GM12878 (cell line): Measurements from ENCODE around the gene PITRM1. TPM values are rescaled to one million over a fixed set of nuclear protein-coding genes. Genes with fewer than 3 reads are reported as not detected.

Experiments
- ATAC-seq: fragments of 200-7000 bp; cut with Tn5 transposase; 3 replicates; pipeline ENCODE4 v1.9.1; 2020; ENCODE audit warnings: mild to moderate bottlenecking, moderate library complexity
- BruUV-seq: library from RNA; stranded (reverse); fragments of 400-500 nt; replicated peaks from 2 replicates; lab custom pipeline; 2021; lab: Mats Ljungman, UMichigan
- CTCF ChIA-PET: fragments of 300-600 bp; sonication (Branson Sonifier 250); formaldehyde crosslinking; extraction: SDS; loops from one replicate; lab custom pipeline; 2021; ENCODE audit warnings: inconsistent platforms; lab: Yijun Ruan, JAX
- POLR2A ChIA-PET: fragments of 350-600 bp; formaldehyde crosslinking; extraction: SDS; loops from one replicate; lab custom pipeline; 2021; ENCODE audit warnings: inconsistent platforms; lab: Charles Lee
- RAD21 ChIA-PET: fragments of 300-600 bp; sonication (Branson Sonifier 250); formaldehyde crosslinking; loops from one replicate; lab custom pipeline; 2023; ENCODE audit warnings: antibody characterized with exemption; ENCODE audit not compliant: unreplicated experiment; lab: Charles Lee
- SMC1A ChIA-PET: fragments of 300-600 bp; sonication (Branson Sonifier 250); formaldehyde crosslinking; loops from one replicate; lab custom pipeline; 2023; ENCODE audit not compliant: unreplicated experiment, uncharacterized antibody; lab: Charles Lee
- DNase-seq: peaks from one replicate; pipeline ENCODE4 v3.0.0-alpha.2; 2011; ENCODE audit warnings: low read depth, low spot score
- FAIRE-seq: peaks from 3 replicates; lab custom pipeline; 2011; peaks lifted over from hg19 to GRCh38; lab: Jason Lieb, UNC
- H2AFZ ChIP-seq: 2 replicates; pipeline ENCODE4 v1.6.0; 2011; ENCODE audit warnings: low read depth, low read length, control low read depth; ENCODE audit not compliant: control insufficient read depth
- H3K27ac ChIP-seq: 2 replicates; pipeline ENCODE4 v1.5.1; 2011; ENCODE audit warnings: control low read depth; ENCODE audit not compliant: control insufficient read depth, insufficient read depth
- H3K27me3 ChIP-seq, 2 experiments: replicated peaks in 1 of 2; 2 replicates each; pipeline versions ENCODE4 v1.6.0 to v1.6.1; 2011; ENCODE audit warnings: low read length in 1 of 2; ENCODE audit not compliant: control insufficient read depth in 2 of 2, insufficient read depth in 2 of 2
- H3K36me3 ChIP-seq, 2 experiments: 2 replicates each; pipeline ENCODE4 v1.5.1; 2011; ENCODE audit warnings: low read length in 1 of 2; ENCODE audit not compliant: control insufficient read depth in 2 of 2, insufficient read depth in 2 of 2
- H3K4me1 ChIP-seq: 2 replicates; pipeline ENCODE4 v1.6.1; 2011; ENCODE audit warnings: mild to moderate bottlenecking, low read length, moderate library complexity, mixed read lengths; ENCODE audit not compliant: control insufficient read depth, insufficient read depth
- H3K4me2 ChIP-seq: 2 replicates; pipeline ENCODE4 v1.6.0; 2011; ENCODE audit warnings: control low read depth; ENCODE audit not compliant: control insufficient read depth, insufficient read depth
- H3K4me3 ChIP-seq: fragments of 200-600 bp; sonication (generic); 2 replicates; pipeline ENCODE4 v1.5.1; 2016
- H3K79me2 ChIP-seq: 2 replicates; pipeline ENCODE4 v1.6.0; 2011; ENCODE audit warnings: low read length; ENCODE audit not compliant: control insufficient read depth, insufficient read depth
- H3K9ac ChIP-seq: 2 replicates; pipeline ENCODE4 v1.8.0; 2011; ENCODE audit warnings: low read length, control low read depth, mixed read lengths; ENCODE audit not compliant: control insufficient read depth, insufficient read depth
- H3K9me3 ChIP-seq: replicated peaks from 3 replicates; pipeline ENCODE4 v1.5.1; 2011; ENCODE audit warnings: mild to moderate bottlenecking, low read length; ENCODE audit not compliant: control insufficient read depth, insufficient read depth
- H4K20me1 ChIP-seq: 2 replicates; pipeline ENCODE4 v1.6.0; 2011; ENCODE audit not compliant: control insufficient read depth, insufficient read depth
- BCL11A ChIP-seq: IDR thresholded peaks from 2 replicates; pipeline ENCODE4 v1.6.1; 2011; ENCODE audit warnings: low read depth, low read length
- POLR2A ChIP-seq: IDR thresholded peaks from 2 replicates; pipeline ENCODE4 v1.6.1; 2011; ENCODE audit warnings: low read depth, mild to moderate bottlenecking, low read length
- RFX5 ChIP-seq: IDR thresholded peaks from 2 replicates; pipeline ENCODE4 v1.6.1; 2011; ENCODE audit warnings: low read depth, low read length, improper control_type of control experiment
- SUPT20H ChIP-seq: IDR thresholded peaks from 2 replicates; pipeline ENCODE4 v1.6.1; 2011; ENCODE audit warnings: low read depth, mild to moderate bottlenecking, low read length, moderate library complexity, borderline replicate concordance; ENCODE audit not compliant: control insufficient read depth
- ZNF217 ChIP-seq: fragments of 450-650 bp; IDR thresholded peaks from 2 replicates; pipeline ENCODE4 v1.6.1; 2017; ENCODE audit warnings: antibody characterized with exemption, mild to moderate bottlenecking
- WGBS: methylation state at CpG from one replicate; pipeline ENCODE4 v1.1.6; 2016; ENCODE audit warnings: low lambda C conversion rate; ENCODE audit not compliant: insufficient replicate concordance, insufficient coverage; ENCODE audit errors: missing lambda C conversion rate; 5-methylcytosine and 5-hydroxymethylcytosine counted together
- in situ Hi-C: fragments of 300-500 bp; cut with MboI; formaldehyde crosslinking; loops from 9 replicates; pipeline ENCODE4 v1.14.3; 2018; ENCODE audit warnings: mixed read lengths
- intact Hi-C: fragments of 100-400 bp; cut with micrococcal nuclease; formaldehyde crosslinking; loops from one replicate; pipeline ENCODE4 v1.14.2; 2022; ENCODE audit not compliant: unreplicated experiment
- polyA plus RNA-seq, 11 experiments: library from polyadenylated mRNA; depleted of rRNA in 4 of 11; unstranded in 6 of 11; stranded (reverse) in 5 of 11; fragments of >200 nt; fragmentation: Nextera tagmentation in 4 of 11; fragmentation: Illumina TruSeq in 1 of 11; extraction: Ambion mirVana in 4 of 11; extraction: Trizol in 1 of 11; gene quantifications; 1 replicate in 1 of 11; 2 replicates in 10 of 11; pipeline versions ENCODE4 v1.2.1 to v1.2.3, GENCODE V29; 2011 to 2016; ENCODE audit warnings: inconsistent platforms in 2 of 11, missing spikeins in 2 of 11, low read depth in 1 of 11
- total RNA-seq, 4 experiments: library from RNA; depleted of rRNA in 3 of 4; stranded (reverse); fragments of >200 nt in 3 of 4; fragmentation: Illumina TruSeq in 1 of 4; extraction: Trizol in 1 of 4; gene quantifications; 2 replicates each; pipeline versions ENCODE4 v1.2.1 to v1.2.3, GENCODE V29; 2013 to 2021
- TF ChIP-seq, protein P1 (sequence below): fragments of 450-650 bp; formaldehyde crosslinking; IDR thresholded peaks from 2 replicates; pipeline ENCODE4 v1.4.0; 2020; ENCODE audit warnings: mild to moderate bottlenecking, moderate library complexity

Gene PITRM1
- total and polyA plus RNA-seq, 10 of the 15 experiments (the other 5 are each of a cell fraction or from before 2014, with no cell fraction given) = 15.5 to 53.0 (median 45.0) TPM

DNA sequence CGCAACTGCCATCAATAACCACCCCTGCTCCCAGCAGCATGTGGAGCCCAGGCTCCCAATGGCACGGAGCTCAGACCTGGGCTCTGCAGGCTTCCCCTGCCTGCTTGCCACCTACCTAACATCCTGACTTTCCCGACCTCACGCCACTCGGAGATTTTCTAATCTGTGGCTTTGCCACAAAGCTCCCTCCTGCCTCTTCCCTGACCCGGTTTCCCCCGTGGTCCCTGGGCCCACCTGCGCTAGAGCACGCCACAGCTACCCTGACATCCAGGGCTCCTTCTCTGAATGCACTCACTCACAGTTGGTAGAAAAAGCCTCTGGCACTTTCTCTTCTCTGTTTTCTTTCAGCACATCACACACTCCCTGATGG lies 20.0 kb downstream of the PITRM1 start:
- RAD21 ChIA-PET = no interaction called here
- Histone ChIP-seq H3K4me2 (no peak overlapping the region), H3K4me3 (no peak overlapping the region), H3K27me3 (no peaks in the 10 kb centered on the region), H4K20me1 (no peaks in the 10 kb centered on the region), H3K79me2 (no peaks in the 10 kb centered on the region), H3K9me3 (no peaks in the 10 kb centered on the region), H3K36me3 (peaks cover 16 to 21% of the 10 kb centered on the region in 2 experiments), H3K9ac (no peak overlapping the region), H2AFZ (no peak overlapping the region), H3K4me1 (no peaks in the 10 kb centered on the region), H3K27ac (no peak overlapping the region)
- no TSS peak for BruUV-seq
- WGBS = 84% methylated on average over 9 of the region's 9 CpGs
- DNase-seq = no peak
- POLR2A ChIA-PET = no interaction called here
- in situ Hi-C loops = no loop called here
- no peak for FAIRE-seq
- TF ChIP-seq, protein P1, sequence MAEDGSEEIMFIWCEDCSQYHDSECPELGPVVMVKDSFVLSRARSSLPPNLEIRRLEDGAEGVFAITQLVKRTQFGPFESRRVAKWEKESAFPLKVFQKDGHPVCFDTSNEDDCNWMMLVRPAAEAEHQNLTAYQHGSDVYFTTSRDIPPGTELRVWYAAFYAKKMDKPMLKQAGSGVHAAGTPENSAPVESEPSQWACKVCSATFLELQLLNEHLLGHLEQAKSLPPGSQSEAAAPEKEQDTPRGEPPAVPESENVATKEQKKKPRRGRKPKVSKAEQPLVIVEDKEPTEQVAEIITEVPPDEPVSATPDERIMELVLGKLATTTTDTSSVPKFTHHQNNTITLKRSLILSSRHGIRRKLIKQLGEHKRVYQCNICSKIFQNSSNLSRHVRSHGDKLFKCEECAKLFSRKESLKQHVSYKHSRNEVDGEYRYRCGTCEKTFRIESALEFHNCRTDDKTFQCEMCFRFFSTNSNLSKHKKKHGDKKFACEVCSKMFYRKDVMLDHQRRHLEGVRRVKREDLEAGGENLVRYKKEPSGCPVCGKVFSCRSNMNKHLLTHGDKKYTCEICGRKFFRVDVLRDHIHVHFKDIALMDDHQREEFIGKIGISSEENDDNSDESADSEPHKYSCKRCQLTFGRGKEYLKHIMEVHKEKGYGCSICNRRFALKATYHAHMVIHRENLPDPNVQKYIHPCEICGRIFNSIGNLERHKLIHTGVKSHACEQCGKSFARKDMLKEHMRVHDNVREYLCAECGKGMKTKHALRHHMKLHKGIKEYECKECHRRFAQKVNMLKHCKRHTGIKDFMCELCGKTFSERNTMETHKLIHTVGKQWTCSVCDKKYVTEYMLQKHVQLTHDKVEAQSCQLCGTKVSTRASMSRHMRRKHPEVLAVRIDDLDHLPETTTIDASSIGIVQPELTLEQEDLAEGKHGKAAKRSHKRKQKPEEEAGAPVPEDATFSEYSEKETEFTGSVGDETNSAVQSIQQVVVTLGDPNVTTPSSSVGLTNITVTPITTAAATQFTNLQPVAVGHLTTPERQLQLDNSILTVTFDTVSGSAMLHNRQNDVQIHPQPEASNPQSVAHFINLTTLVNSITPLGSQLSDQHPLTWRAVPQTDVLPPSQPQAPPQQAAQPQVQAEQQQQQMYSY (CRISPR knock-in tag) = no peak
- TF ChIP-seq RFX5 (no peak), POLR2A (no peak), BCL11A (no peak), SUPT20H (no peak), ZNF217 (no peak)
- SMC1A ChIA-PET = no interaction called here
- intact Hi-C loops = no loop called here
- CTCF ChIA-PET = no interaction called here
- no peak for ATAC-seq
